HL-60 (cell line): ENCODE measurements around the gene SEPTIN1.
A peak's percentile ranks its signal among the peaks of the same experiment; 100 is the strongest.

Source experiments
- DNase-seq, 2 experiments: peaks; one replicate each; pipeline ENCODE4 v3.0.0-alpha.2; 2010 to 2020; ENCODE audit warnings: low read depth in 1 of 2, low spot score in 1 of 2
- H3K27ac ChIP-seq: fragments of 250-450 bp; sonication (Bioruptor Pico); replicated peaks from 2 replicates; pipeline ENCODE4 v1.5.1; 2020; ENCODE audit warnings: mild to moderate bottlenecking, moderate library complexity
- H3K27me3 ChIP-seq: fragments of 250-450 bp; sonication (Bioruptor Pico); 2 replicates; pipeline ENCODE4 v1.5.1; 2021; ENCODE audit warnings: mild to moderate bottlenecking, moderate library complexity; ENCODE audit not compliant: insufficient read depth, poor library complexity, severe bottlenecking
- H3K4me3 ChIP-seq: replicated peaks from 2 replicates; pipeline ENCODE4 v1.5.1; 2011; ENCODE audit warnings: mild to moderate bottlenecking, control low read depth, low read length; ENCODE audit not compliant: insufficient read depth
- CTCF ChIP-seq: IDR thresholded peaks from one replicate; pipeline ENCODE4 v1.5.1; 2011; ENCODE audit warnings: low read length, control low read depth, inconsistent platforms; ENCODE audit not compliant: insufficient read depth
- GABPA ChIP-seq: IDR thresholded peaks from 2 replicates; pipeline ENCODE4 v1.6.1; 2012; ENCODE audit warnings: low read depth
- POLR2AphosphoS5 ChIP-seq: IDR thresholded peaks from 2 replicates; pipeline ENCODE4 v1.6.1; 2012; ENCODE audit warnings: low read depth
- REST ChIP-seq: IDR thresholded peaks from 2 replicates; pipeline ENCODE4 v1.6.1; 2012; ENCODE audit warnings: low read depth; ENCODE audit not compliant: insufficient replicate concordance
- SPI1 ChIP-seq: IDR thresholded peaks from 2 replicates; pipeline ENCODE4 v1.6.1; 2012; ENCODE audit warnings: low read depth, mild to moderate bottlenecking, borderline replicate concordance

The SEPTIN1 gene

GRCh38 chr16:30355144-30355953, 27.0 kb downstream of the SEPTIN1 start, which contains the start of gene CD2BP2:
Gene CD2BP2, minus strand, starts transcription at chr16:30355308. Its CDS starts 627 bp downstream, at chr16:30354681.
- TF ChIP-seq CTCF: no peak
- peak; percentile 58; the same call in 1 of the 2 replicates for TF ChIP-seq POLR2AphosphoS5
- TF ChIP-seq SPI1: peak; percentile 75; the same call in 1 of the 2 replicates
- peak; percentile 27 for TF ChIP-seq REST
- peak; percentile 95 for TF ChIP-seq GABPA
- Histone ChIP-seq H3K27me3 (no peaks in the 10 kb centered on the region), H3K4me3 (peak within 1 kb of the TSS; percentile 95), H3K27ac (peak within 1 kb of the TSS; percentile 94)
- DNase-seq: peak; percentile 98 to 99

GRCh38 chr16:30354423-30355143, 27.8 kb downstream of the SEPTIN1 start:
- TF ChIP-seq GABPA (no peak), CTCF (no peak), REST (no peak), POLR2AphosphoS5 (no peak), SPI1 (no peak)
- Histone ChIP-seq H3K27ac (peak overlapping the region; percentile 94), H3K4me3 (peak overlapping the region; percentile 95), H3K27me3 (no peaks in the 10 kb centered on the region)
- DNase-seq: no peak

- TF ChIP-seq CTCF (no peak), POLR2AphosphoS5 (no peak), GABPA (no peak), SPI1 (no peak), REST (no peak)
- no peak overlapping the region; the same call in 1 of the 2 replicates for H3K27ac ChIP-seq
- H3K4me3 ChIP-seq: no peak overlapping the region; the same call in 1 of the 2 replicates
- H3K27me3 ChIP-seq: no peaks in the 10 kb centered on the region
- no peak for DNase-seq
Measured at GRCh38 chr16:30353438-30354129, 28.8 kb downstream of the SEPTIN1 start.
